ENCODE data around the gene ZNF497. TPM values are rescaled to one million over a fixed set of nuclear protein-coding genes. Genes with fewer than 3 reads are reported as not detected.

ZNF497 gene
- total RNA-seq, 1 donor from 2014 or later = 1.1 TPM

DNA sequence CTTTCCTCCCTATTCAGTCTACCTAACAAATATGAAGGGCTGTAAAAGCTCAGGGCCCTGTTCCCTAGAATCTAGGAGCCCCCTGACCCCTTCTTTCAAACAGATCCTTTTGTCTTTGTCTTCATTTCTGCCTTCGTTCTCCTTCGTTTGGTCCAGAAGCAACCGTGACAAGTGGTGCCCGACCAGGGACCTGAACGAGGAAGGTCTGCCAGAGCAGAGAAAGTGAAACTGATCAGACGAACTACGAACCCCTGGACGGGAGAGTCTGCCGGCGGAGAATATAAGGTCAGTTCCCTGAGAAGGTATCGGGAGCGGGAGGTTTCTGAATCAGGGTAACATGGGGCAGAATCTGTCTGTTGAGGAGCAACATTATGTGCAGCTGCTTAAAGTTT, 56.6 kb downstream of the ZNF497 start:
- no peak for ATAC-seq

DNA sequence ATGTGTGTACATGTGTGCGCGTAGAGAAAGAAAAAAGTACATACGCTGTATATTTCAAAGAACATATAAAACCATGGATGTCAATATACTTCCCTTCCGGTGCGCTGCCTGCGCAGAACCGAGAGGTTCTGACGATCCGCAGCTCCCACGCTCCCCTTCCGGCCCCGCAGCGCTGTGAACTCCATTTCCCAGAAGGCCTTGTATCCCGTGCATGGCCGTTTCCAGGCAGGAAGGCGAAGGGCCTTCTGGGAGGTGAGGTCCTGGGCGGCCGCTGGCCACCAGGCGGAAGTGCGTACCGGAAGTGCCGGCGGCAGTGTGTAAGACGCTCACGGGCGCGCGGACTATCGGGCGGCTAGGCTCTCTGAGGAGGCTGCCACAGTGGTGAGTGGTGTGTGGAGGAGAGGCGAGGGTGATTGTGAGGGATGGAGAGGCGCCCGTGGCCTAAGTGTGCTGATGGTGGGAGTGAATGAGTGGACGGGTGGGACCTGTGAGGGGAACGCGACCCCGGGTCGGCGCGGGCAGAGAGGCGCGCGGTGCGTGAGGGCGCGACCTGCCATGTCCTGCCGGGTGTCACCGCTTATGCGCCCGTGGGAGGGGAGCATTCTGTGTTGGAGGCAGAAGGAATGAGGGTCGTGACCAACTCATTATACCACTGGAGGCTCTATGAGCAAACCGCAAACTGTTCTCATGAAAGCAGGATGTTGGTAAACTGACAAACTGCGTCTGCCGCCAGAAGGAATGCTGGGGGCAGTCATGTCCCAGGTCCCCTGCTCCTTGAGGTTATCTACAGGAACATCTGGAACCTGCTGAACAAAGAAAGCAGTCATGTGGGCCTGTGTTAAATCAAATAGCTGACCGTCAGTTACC, 57.3 kb downstream of the ZNF497 start, which contains the start of gene ERVK3-1:
Gene ERVK3-1 (plus strand): TSS at position 313 of the 867 bp plus-strand sequence. CDS start 6,792 bp downstream, outside the sequence.
- peak; percentile 99 for ATAC-seq

DNA sequence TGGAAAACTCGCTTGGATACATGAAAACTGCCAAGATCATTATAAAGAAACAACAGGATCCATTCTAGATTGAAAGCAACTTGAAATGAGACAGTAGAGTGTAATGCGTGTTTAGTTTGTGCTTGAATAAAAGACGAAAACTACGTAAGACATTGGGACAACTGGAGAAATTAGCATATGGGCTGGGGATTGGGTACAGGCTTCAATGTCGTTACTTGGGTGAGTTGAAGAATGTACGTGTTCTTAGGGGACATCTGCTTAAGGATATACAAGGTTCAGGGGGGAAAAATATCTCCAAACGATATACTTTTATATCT, 57.8 kb downstream of the ZNF497 start:
- peak; percentile 4 for ATAC-seq

Other genes with a start within 250 kb of the ZNF497 start
- 2.9 TPM for gene ZNF329, start 212.0 kb downstream of the ZNF497 start, total RNA-seq
- 19.5 TPM for gene ZNF274, start 179.7 kb downstream of the ZNF497 start, total RNA-seq
- gene ZNF544, start 133.8 kb downstream of the ZNF497 start, total RNA-seq = 20.0 TPM
- 2.9 TPM for gene ZNF8, start 83.8 kb downstream of the ZNF497 start, total RNA-seq
- gene ERVK3-1, start 57.4 kb downstream of the ZNF497 start, total RNA-seq = 18.6 TPM
- 2.5 TPM for gene ZSCAN22, start 35.8 kb downstream of the ZNF497 start, total RNA-seq
- 3.5 TPM for gene A1BG, start 9.3 kb downstream of the ZNF497 start, total RNA-seq
- gene ZNF837, start 18.3 kb upstream of the ZNF497 start, total RNA-seq = 2.7 TPM
- gene RPS5, start 24.5 kb upstream of the ZNF497 start, total RNA-seq = 1,223 TPM
- gene RNF225, start 32.9 kb upstream of the ZNF497 start, total RNA-seq = 14.7 TPM
- 6.5 TPM for gene ZNF584, start 45.9 kb upstream of the ZNF497 start, total RNA-seq
- 1.0 TPM for gene ZNF132, start 77.4 kb upstream of the ZNF497 start, total RNA-seq
- gene ZNF324B, start 88.9 kb upstream of the ZNF497 start, total RNA-seq = 6.0 TPM
- gene ZNF324, start 104.3 kb upstream of the ZNF497 start, total RNA-seq = 9.2 TPM
- gene ZNF446, start 113.6 kb upstream of the ZNF497 start, total RNA-seq = 4.7 TPM
- gene SLC27A5, start 149.2 kb upstream of the ZNF497 start, total RNA-seq = 6.4 TPM
- gene ZBTB45, start 157.1 kb upstream of the ZNF497 start, total RNA-seq = 8.0 TPM
- gene TRIM28, start 181.3 kb upstream of the ZNF497 start, total RNA-seq = 204 TPM
- 98.8 TPM for gene CHMP2A, start 192.4 kb upstream of the ZNF497 start, total RNA-seq
- 52.8 TPM for gene UBE2M, start 195.9 kb upstream of the ZNF497 start, total RNA-seq
- gene MZF1, start 210.6 kb upstream of the ZNF497 start, total RNA-seq = 9.4 TPM